Gastroesophageal sphincter (tissue), 4 donors: ENCODE results near the gene VCP. TPM values are rescaled to one million over a fixed set of nuclear protein-coding genes. Genes with fewer than 3 reads are reported as not detected.

Experiments
- ATAC-seq: fragments of 150-250 bp; one replicate; pipeline ENCODE4 v1.9.1; 2016; ENCODE audit warnings: mild to moderate bottlenecking, moderate library complexity
- H3K27ac ChIP-seq, 4 donors: fragments of 200-600 bp; sonication (generic) in 3 of 4; 1 replicate in 3 of 4; 2 replicates in 1 of 4; pipeline ENCODE4 v1.5.1; 2016 to 2019
- H3K27me3 ChIP-seq: fragments of 200-600 bp; sonication (generic); one replicate; pipeline ENCODE4 v1.5.1; 2019
- H3K36me3 ChIP-seq, 2 donors: fragments of 200-600 bp; sonication (generic); one replicate each; pipeline ENCODE4 v1.5.1; 2019; ENCODE audit warnings: control low read depth in 1 of 2
- H3K4me1 ChIP-seq, 3 donors: fragments of 200-600 bp; sonication (generic); 1 replicate in 2 of 3; 2 replicates in 1 of 3; pipeline ENCODE4 v1.5.1; 2016 to 2019; ENCODE audit warnings: control low read depth in 2 of 3
- H3K4me3 ChIP-seq, 2 donors: fragments of 200-600 bp; sonication (generic); one replicate each; pipeline ENCODE4 v1.5.1; 2019; ENCODE audit warnings: mild to moderate bottlenecking in 1 of 2, moderate library complexity in 1 of 2
- H3K9me3 ChIP-seq, 3 donors: fragments of 200-600 bp; sonication (generic); one replicate each; pipeline ENCODE4 v1.5.1; 2017 to 2019; ENCODE audit warnings: control low read depth in 2 of 3
- EP300 ChIP-seq: sonication (generic); formaldehyde crosslinking; IDR thresholded peaks from one replicate; pipeline ENCODE4 v1.6.1; 2017; ENCODE audit warnings: antibody characterized with exemption, mild to moderate bottlenecking
- POLR2A ChIP-seq, 2 donors: fragments of 450-650 bp; IDR thresholded peaks; one replicate each; pipeline ENCODE4 v1.6.1; 2017; ENCODE audit warnings: antibody characterized with exemption in 2 of 2, mild to moderate bottlenecking in 2 of 2, moderate library complexity in 1 of 2
- POLR2AphosphoS5 ChIP-seq: sonication (generic); formaldehyde crosslinking; IDR thresholded peaks from one replicate; pipeline ENCODE4 v1.6.1; 2017; ENCODE audit warnings: antibody characterized with exemption
- WGBS, 2 donors: methylation state at CpG; one replicate each; pipeline ENCODE4 v1.1.5; 2018; ENCODE audit warnings: low coverage in 1 of 2; 5-methylcytosine and 5-hydroxymethylcytosine counted together
- total RNA-seq, 4 donors: library from RNA; depleted of rRNA; stranded (reverse); fragments of >200 nt; gene quantifications; one replicate each; pipeline ENCODE4 v1.1.0, GENCODE V29; 2016
- TF ChIP-seq, protein P1 (sequence below), 4 experiments: fragments of 200-600 bp in 2 of 4; fragments of 450-650 bp in 2 of 4; sonication (generic) in 1 of 4; IDR thresholded peaks; one replicate each; pipeline ENCODE4 v1.5.1; 2017 to 2019; ENCODE audit warnings: antibody characterized with exemption in 4 of 4, mild to moderate bottlenecking in 2 of 4, moderate library complexity in 2 of 4

VCP gene
- total RNA-seq, 4 donors from 2014 or later, result 136 to 200 (median 175) TPM

DNA sequence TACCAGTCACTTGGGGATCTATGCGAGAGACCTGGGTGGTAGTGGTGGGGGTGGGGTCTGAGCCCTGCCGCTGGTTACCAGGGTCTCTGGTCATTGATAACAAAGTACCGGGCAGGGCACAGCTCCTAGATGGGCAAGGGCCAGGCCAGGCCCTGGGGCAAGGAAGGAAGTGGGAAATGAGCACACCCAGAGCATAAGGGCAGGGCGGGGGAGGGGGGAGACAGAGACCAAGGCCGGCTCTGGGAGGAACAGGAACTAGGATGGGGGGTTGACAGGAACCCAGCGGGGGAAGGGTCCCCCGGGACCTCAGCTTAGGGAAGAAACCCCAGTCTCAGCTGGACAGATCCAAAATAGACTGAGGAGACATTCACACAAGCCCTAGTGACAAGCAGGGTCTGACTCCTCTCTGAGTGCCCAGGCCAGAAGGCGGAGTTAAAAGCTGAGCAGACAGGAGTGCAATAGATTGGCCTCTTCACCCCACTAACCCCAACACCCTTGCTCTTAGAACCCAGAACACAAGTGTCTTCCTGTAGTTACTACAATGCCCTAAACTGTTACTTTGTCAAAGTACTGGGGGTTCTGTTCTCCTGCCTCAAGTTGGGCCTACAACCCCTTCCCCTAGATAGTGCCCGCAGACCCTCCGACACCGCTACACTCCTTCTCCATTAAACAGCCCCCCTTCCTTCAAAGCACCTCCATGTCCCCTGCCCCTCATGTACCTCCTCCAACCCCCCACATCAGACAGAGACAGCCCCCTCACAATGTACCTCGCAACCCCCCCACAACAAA is 42.6 kb upstream of the VCP start:
- H3K36me3 ChIP-seq, result no peaks in the 10 kb centered on the region
- WGBS, 2 donors, result 9 to 18% methylated on average over 9 to 10 of the region's 12 CpGs
- peak overlapping the region; percentile 55 to 96 (median 91) for H3K27ac ChIP-seq
- TF ChIP-seq, protein P1, sequence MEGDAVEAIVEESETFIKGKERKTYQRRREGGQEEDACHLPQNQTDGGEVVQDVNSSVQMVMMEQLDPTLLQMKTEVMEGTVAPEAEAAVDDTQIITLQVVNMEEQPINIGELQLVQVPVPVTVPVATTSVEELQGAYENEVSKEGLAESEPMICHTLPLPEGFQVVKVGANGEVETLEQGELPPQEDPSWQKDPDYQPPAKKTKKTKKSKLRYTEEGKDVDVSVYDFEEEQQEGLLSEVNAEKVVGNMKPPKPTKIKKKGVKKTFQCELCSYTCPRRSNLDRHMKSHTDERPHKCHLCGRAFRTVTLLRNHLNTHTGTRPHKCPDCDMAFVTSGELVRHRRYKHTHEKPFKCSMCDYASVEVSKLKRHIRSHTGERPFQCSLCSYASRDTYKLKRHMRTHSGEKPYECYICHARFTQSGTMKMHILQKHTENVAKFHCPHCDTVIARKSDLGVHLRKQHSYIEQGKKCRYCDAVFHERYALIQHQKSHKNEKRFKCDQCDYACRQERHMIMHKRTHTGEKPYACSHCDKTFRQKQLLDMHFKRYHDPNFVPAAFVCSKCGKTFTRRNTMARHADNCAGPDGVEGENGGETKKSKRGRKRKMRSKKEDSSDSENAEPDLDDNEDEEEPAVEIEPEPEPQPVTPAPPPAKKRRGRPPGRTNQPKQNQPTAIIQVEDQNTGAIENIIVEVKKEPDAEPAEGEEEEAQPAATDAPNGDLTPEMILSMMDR (IDR thresholded peaks at IDR 0.05), result no peak
- H3K4me1 ChIP-seq, result peaks cover 10 to 67% (median 39%) of the 10 kb centered on the region in 3 donors
- no peaks in the 10 kb centered on the region for H3K9me3 ChIP-seq
- no peak for ATAC-seq
- no peaks in the 10 kb centered on the region for H3K27me3 ChIP-seq
- peak overlapping the region; percentile 43 to 64 for H3K4me3 ChIP-seq

DNA sequence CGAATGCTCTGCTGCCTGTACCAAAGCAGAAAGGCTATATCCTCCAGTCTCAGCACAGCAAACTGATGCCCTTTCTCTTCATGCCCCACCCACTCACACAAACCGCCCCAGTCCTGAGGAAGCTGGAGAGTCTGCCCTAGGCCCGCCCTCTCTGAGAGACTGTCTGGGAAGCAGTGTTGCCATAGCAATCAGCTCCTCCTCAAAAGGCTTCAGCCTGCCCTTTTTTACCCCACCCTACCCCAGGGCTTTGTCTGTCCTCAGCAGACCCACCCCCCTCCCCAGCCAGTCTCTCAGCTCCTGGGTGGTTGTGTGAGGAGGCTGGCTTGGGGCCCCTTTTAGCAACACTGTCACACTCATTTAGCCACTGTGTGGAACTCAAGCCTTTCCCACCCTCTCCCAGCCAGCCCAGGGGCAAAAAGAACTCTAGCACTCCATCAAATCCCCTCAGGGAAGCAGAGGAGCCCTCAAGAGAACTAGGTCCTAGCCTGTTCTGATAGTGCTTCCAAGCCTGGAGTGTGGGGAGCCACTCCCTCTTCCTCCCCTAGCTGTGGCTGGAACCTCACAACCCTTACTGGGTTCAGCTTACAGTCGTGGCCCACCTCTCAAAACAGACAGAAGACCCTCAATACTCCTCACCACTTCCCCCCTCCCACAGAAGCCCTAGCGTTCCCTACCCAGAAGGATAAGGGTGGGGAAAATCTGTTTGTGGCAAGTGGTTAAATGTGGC is 41.9 kb upstream of the VCP start:
- H3K27ac ChIP-seq, result peak overlapping the region; percentile 55 to 96 (median 91)
- TF ChIP-seq EP300 (no peak), POLR2AphosphoS5 (no peak), POLR2A (IDR thresholded peaks at IDR 0.05) (no peak)
- TF ChIP-seq, protein P1 (IDR thresholded peaks at IDR 0.05), result no peak
- H3K4me1 ChIP-seq, result peaks cover 10 to 74% (median 39%) of the 10 kb centered on the region in 3 donors
- peak; percentile 24 for ATAC-seq
- peak overlapping the region; percentile 43 to 64 for H3K4me3 ChIP-seq
- WGBS, 2 donors, result 0% methylated on average over 1 of the region's 5 CpGs
- H3K27me3 ChIP-seq, result no peaks in the 10 kb centered on the region
- no peaks in the 10 kb centered on the region for H3K36me3 ChIP-seq
- no peaks in the 10 kb centered on the region for H3K9me3 ChIP-seq

DNA sequence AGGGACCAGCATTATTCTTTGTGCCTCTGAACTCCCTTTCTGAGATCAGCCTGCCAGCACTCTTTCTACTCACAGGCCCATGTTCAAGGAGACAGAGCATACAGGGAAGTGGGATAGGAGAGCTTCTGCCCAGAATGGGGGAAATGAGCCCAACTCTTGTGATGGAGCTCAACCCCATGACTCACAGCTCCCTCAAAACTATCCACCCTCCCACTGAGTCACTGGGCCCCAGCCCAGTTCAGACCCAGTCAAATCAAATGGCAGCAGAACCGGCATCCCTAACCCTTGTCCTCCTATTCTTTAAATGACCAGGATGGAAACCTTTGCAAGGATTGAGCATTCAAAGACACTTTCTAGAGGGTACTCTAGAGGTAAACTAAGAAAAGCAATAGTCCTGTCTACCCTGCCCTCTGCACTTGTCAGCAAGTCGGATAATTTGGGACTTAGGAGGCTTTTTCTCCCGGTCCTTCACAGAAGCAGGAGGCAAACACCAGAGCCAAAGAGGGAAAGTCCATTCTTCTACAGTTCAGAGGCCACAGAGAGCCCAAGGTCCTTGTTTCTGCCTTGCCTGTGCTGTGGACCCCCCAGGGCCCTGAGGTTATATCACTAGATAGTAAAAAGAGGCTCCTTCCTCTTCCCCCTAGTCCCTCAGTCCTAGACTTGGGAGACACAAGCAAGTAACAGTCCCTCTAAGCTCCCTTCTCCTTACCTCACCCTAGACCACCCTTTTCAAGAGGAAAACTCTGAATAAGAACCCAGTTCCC is 40.0 kb upstream of the VCP start:
- 59 to 60% methylated on average over 2 to 3 of the region's 3 CpGs for WGBS, 2 donors
- Histone ChIP-seq H3K4me3 (peak overlapping the region in 1 of 2 donors; percentile 88), H3K27ac (peak overlapping the region; percentile 78 to 96 (median 88)), H3K4me1 (peaks cover 10 to 76% (median 39%) of the 10 kb centered on the region in 3 donors), H3K36me3 (peaks cover 0 to 14% of the 10 kb centered on the region in 2 donors), H3K9me3 (no peaks in the 10 kb centered on the region), H3K27me3 (no peaks in the 10 kb centered on the region)
- TF ChIP-seq, protein P1 (IDR thresholded peaks at IDR 0.05), result no peak
- TF ChIP-seq POLR2A (IDR thresholded peaks at IDR 0.05) (no peak), EP300 (no peak), POLR2AphosphoS5 (peak; percentile 13)
- no peak for ATAC-seq

DNA sequence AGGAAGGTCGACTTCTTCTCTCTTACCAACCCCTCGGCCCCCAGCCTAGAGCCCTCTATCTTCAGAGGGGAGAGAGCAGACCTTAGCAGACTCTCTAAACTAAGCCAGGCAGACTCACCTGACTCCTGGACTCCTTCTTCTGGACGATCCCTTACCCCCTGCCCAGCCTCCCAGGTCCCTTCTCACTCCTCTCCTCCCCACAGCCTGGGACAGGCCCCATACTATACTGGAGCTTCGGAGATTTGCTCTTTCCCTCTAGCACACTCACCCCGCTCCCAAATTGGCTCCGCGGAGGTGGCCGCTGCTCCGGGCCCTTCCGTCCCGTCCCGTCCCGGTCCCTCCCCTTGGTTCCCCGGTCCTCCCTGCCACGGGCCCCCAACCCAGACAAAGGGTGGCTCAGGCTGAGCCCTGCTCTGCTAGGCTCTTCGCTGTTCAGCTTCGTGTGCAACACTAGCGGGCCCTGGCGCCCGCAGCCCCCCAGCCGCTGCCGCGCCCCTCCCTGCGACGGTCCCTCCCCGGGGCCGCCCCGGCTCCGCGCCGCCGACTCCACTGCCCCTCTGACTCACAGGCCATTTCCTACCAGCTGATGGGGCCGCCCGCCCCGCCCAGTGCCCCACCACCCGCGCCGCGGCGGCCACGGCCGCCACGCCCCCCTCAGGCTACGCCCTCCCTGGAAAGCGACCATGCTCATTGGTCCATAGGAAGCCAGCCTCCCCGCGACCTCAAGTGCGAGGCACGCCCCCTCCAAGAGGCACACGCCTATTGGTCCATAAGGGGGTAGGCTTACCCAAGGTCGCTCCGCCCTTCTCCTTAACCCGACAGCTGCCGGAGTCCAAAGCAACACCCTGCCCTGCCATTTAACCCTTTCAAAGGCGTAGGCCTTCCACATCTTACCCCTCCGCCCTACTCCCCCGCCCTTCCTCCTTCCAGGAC is 38.8 kb upstream of the VCP start:
- no peaks in the 10 kb centered on the region for H3K27me3 ChIP-seq
- H3K4me1 ChIP-seq, result peaks cover 10 to 65% (median 39%) of the 10 kb centered on the region in 3 donors
- peak overlapping the region; percentile 73 to 88 for H3K4me3 ChIP-seq
- 5 to 6% methylated on average over 5 to 6 of the region's 57 CpGs for WGBS, 2 donors
- peak overlapping the region; percentile 83 to 96 (median 88) for H3K27ac ChIP-seq
- peak; percentile 87 for ATAC-seq
- no peaks in the 10 kb centered on the region for H3K9me3 ChIP-seq
- H3K36me3 ChIP-seq, result peaks cover 0 to 25% of the 10 kb centered on the region in 2 donors
- TF ChIP-seq POLR2A (IDR thresholded peaks at IDR 0.05), result peak; percentile 54 to 79
- peak; percentile 66 for TF ChIP-seq POLR2AphosphoS5
- TF ChIP-seq EP300, result no peak
